ENCODE measurements around the gene MS4A1. TPM values are rescaled to one million over a fixed set of nuclear protein-coding genes. Genes with fewer than 3 reads are reported as not detected.

MS4A1 gene
- total RNA-seq, 1 experiment from 2014 or later = not detected

DNA sequence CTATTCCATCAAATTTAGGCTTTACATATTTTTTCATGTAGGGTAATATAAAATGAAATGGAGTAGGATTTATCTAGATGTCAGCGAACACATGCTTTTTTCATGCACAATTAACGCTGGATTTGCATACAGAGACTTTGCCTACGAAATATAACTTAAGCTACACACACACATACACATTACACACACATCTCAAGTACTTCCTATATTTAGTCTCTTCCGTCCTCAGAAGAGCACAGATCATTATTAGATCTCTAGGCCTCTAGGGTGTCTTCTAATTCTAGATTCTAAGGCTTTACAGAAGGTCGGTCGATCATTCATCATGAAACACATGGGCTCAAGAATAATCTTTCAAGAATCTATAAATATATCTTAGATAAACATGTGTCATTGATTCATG lies 55.7 kb downstream of the MS4A1 start:
- TF ChIP-seq EZH2 (IDR thresholded peaks at IDR 0.05; ENCODE audit: low read depth) = no peak
- TF ChIP-seq, protein P1, sequence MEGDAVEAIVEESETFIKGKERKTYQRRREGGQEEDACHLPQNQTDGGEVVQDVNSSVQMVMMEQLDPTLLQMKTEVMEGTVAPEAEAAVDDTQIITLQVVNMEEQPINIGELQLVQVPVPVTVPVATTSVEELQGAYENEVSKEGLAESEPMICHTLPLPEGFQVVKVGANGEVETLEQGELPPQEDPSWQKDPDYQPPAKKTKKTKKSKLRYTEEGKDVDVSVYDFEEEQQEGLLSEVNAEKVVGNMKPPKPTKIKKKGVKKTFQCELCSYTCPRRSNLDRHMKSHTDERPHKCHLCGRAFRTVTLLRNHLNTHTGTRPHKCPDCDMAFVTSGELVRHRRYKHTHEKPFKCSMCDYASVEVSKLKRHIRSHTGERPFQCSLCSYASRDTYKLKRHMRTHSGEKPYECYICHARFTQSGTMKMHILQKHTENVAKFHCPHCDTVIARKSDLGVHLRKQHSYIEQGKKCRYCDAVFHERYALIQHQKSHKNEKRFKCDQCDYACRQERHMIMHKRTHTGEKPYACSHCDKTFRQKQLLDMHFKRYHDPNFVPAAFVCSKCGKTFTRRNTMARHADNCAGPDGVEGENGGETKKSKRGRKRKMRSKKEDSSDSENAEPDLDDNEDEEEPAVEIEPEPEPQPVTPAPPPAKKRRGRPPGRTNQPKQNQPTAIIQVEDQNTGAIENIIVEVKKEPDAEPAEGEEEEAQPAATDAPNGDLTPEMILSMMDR (conservative IDR thresholded peaks at IDR 0.05) = no peak
- no peaks in the 10 kb centered on the region for H3K9me3 ChIP-seq (ENCODE audit: insufficient read depth, low read depth)
- H3K79me2 ChIP-seq (ENCODE audit: low read depth) = no peaks in the 10 kb centered on the region
- CTCF ChIA-PET = no interaction called here
- no peaks in the 10 kb centered on the region for H3K4me1 ChIP-seq (replicated peaks; ENCODE audit: insufficient read depth)
- H2AFZ ChIP-seq = no peak overlapping the region
- BruUV-seq (replicated peaks) = no TSS peak
- H3F3A ChIP-seq (ENCODE audit: insufficient read depth, low read depth) = no peaks in the 10 kb centered on the region
- H3K4me3 ChIP-seq = no peak overlapping the region
- POLR2A ChIA-PET (ENCODE audit: unreplicated experiment) = interaction anchor here (0.8 kb wide), 1 partner anchor 67 kb away, joined by 8 read pairs; no protein-coding TSS in a partner anchor
- H3K27ac ChIP-seq = no peak overlapping the region
- intact Hi-C loops (cut with micrococcal nuclease; ENCODE audit: unreplicated experiment) = no loop called here
- no peak overlapping the region for H3K4me2 ChIP-seq
- peaks cover 31% of the 10 kb centered on the region for H3K27me3 ChIP-seq (ENCODE audit: insufficient read depth, low read depth)
- DNase-seq = no peak
- H3K36me3 ChIP-seq (ENCODE audit: low read depth) = no peaks in the 10 kb centered on the region
- no peaks in the 10 kb centered on the region for H4K20me1 ChIP-seq (ENCODE audit: insufficient read depth)
- no peaks in the 10 kb centered on the region for H3K9me2 ChIP-seq (ENCODE audit: insufficient read depth)

DNA sequence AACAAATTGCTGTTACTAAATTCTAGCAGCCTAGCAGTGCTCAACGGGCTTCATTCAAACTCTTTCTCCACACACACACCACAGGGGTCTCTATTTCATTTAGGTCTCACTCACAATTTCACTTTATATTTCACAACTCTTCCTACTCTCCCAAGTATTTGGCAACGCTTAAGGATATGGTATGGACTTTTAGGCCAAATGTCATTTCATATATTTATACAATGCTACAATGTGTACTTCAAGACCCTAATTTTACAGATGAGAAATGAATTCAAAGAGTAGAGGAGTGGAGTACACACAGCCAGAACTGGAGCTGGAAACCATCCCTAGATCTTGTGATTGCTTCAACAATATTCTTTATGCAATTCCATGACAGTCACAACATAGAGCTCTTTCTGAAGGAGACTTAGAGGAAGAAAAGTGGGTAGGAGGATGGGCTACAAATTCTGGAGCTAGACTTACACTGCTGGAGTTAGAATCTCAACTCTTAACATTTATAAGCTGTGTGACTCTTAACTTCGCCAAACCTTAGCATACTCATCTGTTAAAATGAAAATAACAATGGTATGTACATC lies 57.1 kb downstream of the MS4A1 start:
- Histone ChIP-seq H3K9me2 (ENCODE audit: insufficient read depth) (no peaks in the 10 kb centered on the region), H3K27ac (no peak overlapping the region), H3F3A (ENCODE audit: insufficient read depth, low read depth) (no peaks in the 10 kb centered on the region), H3K4me1 (replicated peaks; ENCODE audit: insufficient read depth) (no peaks in the 10 kb centered on the region), H2AFZ (no peak overlapping the region), H3K4me2 (no peak overlapping the region), H3K79me2 (ENCODE audit: low read depth) (no peaks in the 10 kb centered on the region), H3K4me3 (no peak overlapping the region), H3K9me3 (ENCODE audit: insufficient read depth, low read depth) (no peaks in the 10 kb centered on the region), H3K36me3 (ENCODE audit: low read depth) (no peaks in the 10 kb centered on the region), H4K20me1 (ENCODE audit: insufficient read depth) (no peaks in the 10 kb centered on the region), H3K27me3 (ENCODE audit: insufficient read depth, low read depth) (peaks cover 31% of the 10 kb centered on the region)
- no TSS peak for BruUV-seq (replicated peaks)
- POLR2A ChIA-PET (ENCODE audit: unreplicated experiment) = no interaction called here
- intact Hi-C loops (cut with micrococcal nuclease; ENCODE audit: unreplicated experiment) = no loop called here
- no peak for TF ChIP-seq EZH2 (IDR thresholded peaks at IDR 0.05; ENCODE audit: low read depth)
- TF ChIP-seq, protein P1 (conservative IDR thresholded peaks at IDR 0.05) = no peak
- no peak for DNase-seq
- CTCF ChIA-PET = no interaction called here

DNA sequence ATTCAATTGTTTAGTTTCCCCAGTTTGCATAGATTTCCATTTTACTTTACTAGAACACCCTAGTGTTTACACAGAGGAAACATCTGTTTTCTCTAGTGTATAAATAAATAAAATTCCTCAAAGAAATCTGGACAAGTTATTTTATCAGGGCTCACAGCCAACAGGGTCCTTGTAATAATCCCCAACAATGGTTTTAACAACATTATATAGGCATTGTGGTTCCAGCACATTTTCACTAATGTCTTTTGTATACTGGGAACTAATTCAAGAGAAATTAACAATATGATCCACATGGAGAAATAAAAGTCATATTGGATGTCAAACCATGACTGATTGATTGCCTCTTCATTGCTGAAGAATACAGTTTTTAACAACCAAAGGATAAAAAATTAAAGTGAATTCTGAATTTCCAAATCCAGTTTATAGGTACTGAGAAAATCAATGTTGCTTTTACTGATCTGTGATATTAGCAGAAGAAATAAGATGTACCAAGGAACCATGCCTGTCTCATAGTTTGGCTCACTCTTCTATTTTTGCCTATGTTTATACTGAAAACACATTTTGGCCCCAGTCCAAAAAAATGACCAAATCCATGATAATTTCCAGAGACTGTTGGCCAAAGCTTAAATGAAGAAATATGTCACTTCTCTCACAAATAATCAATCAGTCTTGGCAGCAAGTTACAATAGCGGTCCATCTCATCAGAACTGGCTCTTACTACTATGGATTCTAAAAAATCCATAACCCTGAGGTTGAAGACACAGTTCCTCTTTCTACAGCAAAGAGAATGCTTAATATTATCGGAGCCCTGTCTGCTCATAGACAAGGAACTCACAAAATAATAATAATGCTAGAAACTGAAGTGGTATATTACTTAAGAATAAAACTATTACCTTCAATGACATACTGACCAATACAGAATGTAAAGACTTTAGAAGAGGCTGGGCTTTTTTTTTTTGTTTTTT lies 58.1 kb downstream of the MS4A1 start:
- Histone ChIP-seq H3K9me2 (ENCODE audit: insufficient read depth) (no peaks in the 10 kb centered on the region), H3K36me3 (ENCODE audit: low read depth) (no peaks in the 10 kb centered on the region), H3K4me3 (no peak overlapping the region), H3F3A (ENCODE audit: insufficient read depth, low read depth) (no peaks in the 10 kb centered on the region), H3K79me2 (ENCODE audit: low read depth) (no peaks in the 10 kb centered on the region), H3K4me1 (replicated peaks; ENCODE audit: insufficient read depth) (no peaks in the 10 kb centered on the region), H3K27me3 (ENCODE audit: insufficient read depth, low read depth) (peaks cover 31% of the 10 kb centered on the region), H3K9me3 (ENCODE audit: insufficient read depth, low read depth) (no peaks in the 10 kb centered on the region), H4K20me1 (ENCODE audit: insufficient read depth) (no peaks in the 10 kb centered on the region), H2AFZ (no peak overlapping the region), H3K4me2 (no peak overlapping the region), H3K27ac (no peak overlapping the region)
- no TSS peak for BruUV-seq (replicated peaks)
- no peak for DNase-seq
- intact Hi-C loops (cut with micrococcal nuclease; ENCODE audit: unreplicated experiment) = no loop called here
- CTCF ChIA-PET = no interaction called here
- TF ChIP-seq EZH2 (IDR thresholded peaks at IDR 0.05; ENCODE audit: low read depth) = no peak
- TF ChIP-seq, protein P1 (conservative IDR thresholded peaks at IDR 0.05) = no peak
- POLR2A ChIA-PET (ENCODE audit: unreplicated experiment) = no interaction called here
